Measurements from ENCODE around the gene CCDC47. TPM values are rescaled to one million over a fixed set of nuclear protein-coding genes. Genes with fewer than 3 reads are reported as not detected.
A peak's percentile ranks its signal among the peaks of the same experiment; 100 is the strongest.

CCDC47 gene
- total RNA-seq, 4 donors from 2014 or later, result 79.8 to 91.8 (median 89.1) TPM

GRCh38 chr17:63697341-63698286 is 75.8 kb downstream of the CCDC47 start:
- H3K4me1 ChIP-seq, result peaks cover 0 to 36% (median 29%) of the 10 kb centered on the region in 4 donors
- H3K4me3 ChIP-seq, result peak overlapping the region; percentile 75 to 92 (median 80)

GRCh38 chr17:63696381-63696961 is 76.9 kb downstream of the CCDC47 start:
- H3K36me3 ChIP-seq, result peaks cover 0 to 28% (median 0%) of the 10 kb centered on the region in 3 donors
- H3K9me3 ChIP-seq, result no peaks in the 10 kb centered on the region
- TF ChIP-seq POLR2A (IDR thresholded peaks at IDR 0.05), result no peak
- TF ChIP-seq CTCF (IDR thresholded peaks at IDR 0.05), result peak; percentile 13 to 39 (median 32)
- H3K4me3 ChIP-seq, result peak overlapping the region in 1 of 4 donors; percentile 92
- no peaks in the 10 kb centered on the region for H3K27me3 ChIP-seq
- DNase-seq, result peak in 2 of 3 donors; percentile 57 to 72
- peaks cover 0 to 34% (median 27%) of the 10 kb centered on the region in 4 donors for H3K4me1 ChIP-seq
- H3K27ac ChIP-seq, result peak overlapping the region; percentile 40 to 100 (median 94)

More at GRCh38 chr17:63697341-63698286, 75.8 kb downstream of the CCDC47 start:
- H3K9me3 ChIP-seq, result no peaks in the 10 kb centered on the region
- DNase-seq, result peak; percentile 76 to 93 (median 87)
- H3K36me3 ChIP-seq, result peaks cover 0 to 17% (median 0%) of the 10 kb centered on the region in 3 donors
- no peaks in the 10 kb centered on the region for H3K27me3 ChIP-seq
- H3K27ac ChIP-seq, result peak overlapping the region; percentile 88 to 100 (median 94)
- TF ChIP-seq POLR2A (IDR thresholded peaks at IDR 0.05), result no peak
- peak; percentile 55 to 76 (median 68) for TF ChIP-seq CTCF (IDR thresholded peaks at IDR 0.05)

GRCh38 chr17:63695889-63696288 is 77.5 kb downstream of the CCDC47 start:
- no peaks in the 10 kb centered on the region for H3K9me3 ChIP-seq
- H3K27ac ChIP-seq, result peak overlapping the region in 2 of 4 donors; percentile 5 to 100
- H3K4me1 ChIP-seq, result peaks cover 0 to 28% (median 24%) of the 10 kb centered on the region in 4 donors
- H3K27me3 ChIP-seq, result no peaks in the 10 kb centered on the region
- TF ChIP-seq CTCF (IDR thresholded peaks at IDR 0.05) (no peak), POLR2A (IDR thresholded peaks at IDR 0.05) (no peak)
- DNase-seq, result no peak
- H3K4me3 ChIP-seq, result no peak overlapping the region
- H3K36me3 ChIP-seq, result peaks cover 0 to 34% (median 0%) of the 10 kb centered on the region in 3 donors

Other genes with a start within 250 kb of the CCDC47 start
- 10 to 100 TPM; 32.2 to 65.3 (median 48.9) TPM for gene DCAF7, start 223.1 kb downstream of the CCDC47 start, total RNA-seq
- 10 to 100 TPM; 12.4 to 38.7 (median 36.0) TPM for gene TACO1, start 172.7 kb downstream of the CCDC47 start, total RNA-seq
- 10 to 100 TPM; 17.3 to 61.9 (median 39.2) TPM for gene MAP3K3, start 151.2 kb downstream of the CCDC47 start, total RNA-seq
- 10 to 100 TPM in 3 of 4 donors, 1 to 10 TPM in 1; 9.9 to 79.2 (median 12.6) TPM for gene LIMD2, start 73.5 kb downstream of the CCDC47 start, total RNA-seq
- gene STRADA, start 31.8 kb downstream of the CCDC47 start, total RNA-seq, result 10 to 100 TPM; 14.2 to 52.8 (median 40.4) TPM
- gene DDX42, start 573 bp upstream of the CCDC47 start, total RNA-seq, result 100 to 1,000 TPM in 3 of 4 donors, 10 to 100 TPM in 1; 78.5 to 334 (median 148) TPM
- 100 to 1,000 TPM in 1 of 4 donors, 10 to 100 TPM in 3; 61.1 to 126 (median 67.3) TPM for gene PSMC5, start 53.8 kb upstream of the CCDC47 start, total RNA-seq
- gene FTSJ3, start 54.1 kb upstream of the CCDC47 start, total RNA-seq, result 100 to 1,000 TPM in 1 of 4 donors, 10 to 100 TPM in 3; 19.6 to 133 (median 51.6) TPM
- gene SMARCD2, start 69.1 kb upstream of the CCDC47 start, total RNA-seq, result 100 to 1,000 TPM; 124 to 193 (median 151) TPM
- gene CSH2, start 100.1 kb upstream of the CCDC47 start, total RNA-seq, result not detected
- gene GH2, start 108.3 kb upstream of the CCDC47 start, total RNA-seq, result not detected
- gene CSH1, start 123.0 kb upstream of the CCDC47 start, total RNA-seq, result not detected
- gene CSHL1, start 137.7 kb upstream of the CCDC47 start, total RNA-seq, result not detected
- gene GH1, start 145.2 kb upstream of the CCDC47 start, total RNA-seq, result not detected
- gene CD79B, start 158.7 kb upstream of the CCDC47 start, total RNA-seq, result 10 to 100 TPM in 1 of 4 donors, 1 to 10 TPM in 2, not detected in 1; 2.4 to 44.6 (median 4.4) TPM
- under 1 TPM in 1 of 4 donors, not detected in 3; 0.83 TPM for gene SCN4A, start 199.3 kb upstream of the CCDC47 start, total RNA-seq
- under 1 TPM in 1 of 4 donors, not detected in 3; 0.27 TPM for gene PRR29, start 224.8 kb upstream of the CCDC47 start, total RNA-seq
- gene ICAM2, start 247.0 kb upstream of the CCDC47 start, total RNA-seq, result 10 to 100 TPM in 2 of 4 donors, 1 to 10 TPM in 2; 2.1 to 25.6 (median 9.7) TPM